ENCODE results near the gene TOR4A. TPM values are rescaled to one million over a fixed set of nuclear protein-coding genes. Genes with fewer than 3 reads are reported as not detected.
A peak's percentile ranks its signal among the peaks of the same experiment; 100 is the strongest.

TOR4A gene
- total and polyA plus RNA-seq, 2 donors (not counting 1 experiment from before 2014, with no cell fraction given), result 8.3 to 15.3 TPM

- H3K27ac ChIP-seq (ENCODE audit: low read length in 2 of 2), result no peak overlapping the region
- no peaks in the 10 kb centered on the region for H3K27me3 Mint-ChIP-seq
Observed at GRCh38 chr9:137280474-137281344, 3.2 kb downstream of the TOR4A start.

More at GRCh38 chr9:137280474-137281344, 3.2 kb downstream of the TOR4A start:
- Histone ChIP-seq H3K4me1 (ENCODE audit: control insufficient read depth in 2 of 2, insufficient read depth in 2 of 2, low read length in 2 of 2) (peaks cover 23 to 51% of the 10 kb centered on the region in 2 donors), H2AFZ (ENCODE audit: insufficient read depth, low read depth, low read length, poor library complexity, severe bottlenecking) (no peak overlapping the region), H3K9ac (ENCODE audit: low read length) (no peak overlapping the region), H3K4me3 (ENCODE audit: control extremely low read depth in 1 of 5, extremely low read depth in 1 of 5, insufficient read depth in 1 of 5, low read depth in 2 of 5, low read length in 4 of 5) (no peak overlapping the region), H3K79me2 (ENCODE audit: control insufficient read depth, insufficient read depth, low read length) (peaks cover 15% of the 10 kb centered on the region), H4K20me1 (ENCODE audit: control insufficient read depth, insufficient read depth, low read length, poor library complexity, severe bottlenecking) (peaks cover 25% of the 10 kb centered on the region), H3K27me3 (replicated peaks in 1 of 4; ENCODE audit: control extremely low read depth in 1 of 4, control insufficient read depth in 3 of 4, insufficient read depth in 4 of 4, low read length in 3 of 4) (no peaks in the 10 kb centered on the region), H3K36me3 (replicated peaks in 1 of 2; ENCODE audit: control extremely low read depth in 1 of 2, control insufficient read depth in 1 of 2, extremely low read depth in 1 of 2, insufficient read depth in 2 of 2, low read length in 1 of 2) (peaks cover 0 to 12% of the 10 kb centered on the region in 2 experiments), H3K4me2 (replicated peaks; ENCODE audit: low read depth, low read length, poor library complexity, severe bottlenecking) (peak overlapping the region; percentile 64), H3K9me3 (ENCODE audit: control extremely low read depth in 1 of 3, control insufficient read depth in 2 of 3, insufficient read depth in 1 of 3, low read length in 2 of 3) (no peaks in the 10 kb centered on the region)
- H3K4me1 Mint-ChIP-seq, result peaks cover 36% of the 10 kb centered on the region
- ATAC-seq (ENCODE audit: low read depth), result no peak
- no peaks in the 10 kb centered on the region for H3K9me3 Mint-ChIP-seq (ENCODE audit: insufficient read depth)
- WGBS (ENCODE audit: insufficient coverage), result 48% methylated on average over 72 of the region's 85 CpGs
- CTCF ChIA-PET, result interaction anchor here (1.2 kb wide), 1 partner anchor 44 kb away, joined by 4 read pairs; no protein-coding TSS in a partner anchor
- peak; percentile 57 for DNase-seq
- intact Hi-C loops (cut with micrococcal nuclease), result no loop called here
- no peak overlapping the region for H3K27ac Mint-ChIP-seq
- POLR2A ChIA-PET, result interaction anchor here (0.7 to 1.3 kb wide), 3 partner anchors 12 to 180 kb away, joined by 3 to 4 read pairs (median 3); partner anchors contain the start of gene TUBB4B
- peak overlapping the region; percentile 53 for H3K4me3 Mint-ChIP-seq
- no peak for TF ChIP-seq EZH2 (IDR thresholded peaks at IDR 0.05; ENCODE audit: borderline replicate concordance, insufficient read depth, low read depth, low read length, poor library complexity, severe bottlenecking)
- TF ChIP-seq CTCF (IDR thresholded peaks at IDR 0.05), result peak; percentile 47

Data from B cell (primary cell).